ENCODE data around the gene FREM2. TPM values are rescaled to one million over a fixed set of nuclear protein-coding genes. Genes with fewer than 3 reads are reported as not detected.

FREM2 gene
- total and polyA plus RNA-seq, 2 of the 4 experiments (the other 2 are of a cell fraction) = not detected

DNA sequence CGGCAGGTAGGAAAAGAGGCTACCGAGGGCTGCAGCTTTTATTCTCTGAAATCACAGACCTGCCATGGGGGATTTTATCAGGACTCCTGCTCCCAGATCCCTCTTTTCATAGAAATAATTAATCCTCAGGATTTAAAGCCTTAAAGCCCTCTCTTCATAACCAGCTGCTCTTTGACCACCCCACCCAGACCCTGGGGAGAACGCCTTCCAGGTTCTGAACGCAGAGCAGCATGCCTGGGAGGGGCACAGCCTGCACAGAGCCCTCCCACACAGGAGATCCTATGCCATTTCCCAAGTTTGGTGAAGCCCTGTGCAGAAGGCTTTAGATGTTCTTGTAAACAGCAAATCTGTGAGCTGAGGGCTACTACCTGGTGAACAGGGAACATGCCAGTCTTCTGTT lies 212.7 kb downstream of the FREM2 start:
- intact Hi-C loops (cut with micrococcal nuclease) (no loop called here), in situ Hi-C loops (cut with MboI; ENCODE audit: low sequenced_read_pairs) (no loop called here), dilution Hi-C loops (cut with HindIII; ENCODE audit: low sequenced_read_pairs, unreplicated experiment) (no loop called here)
- no peaks in the 10 kb centered on the region for H4K20me1 ChIP-seq (ENCODE audit: insufficient read depth, low read length)
- no peaks in the 10 kb centered on the region for H3K36me3 ChIP-seq (ENCODE audit: control insufficient read depth, insufficient read depth, low read length)
- no peak overlapping the region for H3K14ac ChIP-seq (replicated peaks; ENCODE audit: low read depth, low read length)
- H3K4me1 ChIP-seq (ENCODE audit: control insufficient read depth, insufficient read depth, low read length) = no peaks in the 10 kb centered on the region
- no peak overlapping the region for H4K5ac ChIP-seq (ENCODE audit: low read depth, low read length)
- H3K18ac ChIP-seq (ENCODE audit: low read depth, low read length) = no peak overlapping the region
- no peak overlapping the region for H2BK5ac ChIP-seq (ENCODE audit: low read depth, low read length, poor library complexity, severe bottlenecking)
- no peak overlapping the region for H3K56ac ChIP-seq (ENCODE audit: extremely low read depth, insufficient read depth, low read length)
- no peak overlapping the region for H3K4me2 ChIP-seq (ENCODE audit: low read depth, low read length)
- no peak overlapping the region for H2BK20ac ChIP-seq (ENCODE audit: low read depth, low read length)
- no peak overlapping the region for H4K91ac ChIP-seq (ENCODE audit: insufficient read depth, low read depth, low read length)
- no peaks in the 10 kb centered on the region for H3K79me1 ChIP-seq (ENCODE audit: low read depth in 1 of 2, low read length in 2 of 2)
- H3K4ac ChIP-seq (ENCODE audit: low read depth, low read length) = no peak overlapping the region
- no peak overlapping the region for H3K27ac ChIP-seq (ENCODE audit: insufficient read depth, low read length)
- no peaks in the 10 kb centered on the region for H3K9me1 ChIP-seq (ENCODE audit: insufficient read depth, low read length)
- H2AFZ ChIP-seq (replicated peaks; ENCODE audit: low read length, poor library complexity) = no peak overlapping the region
- no peak overlapping the region for H3K4me3 ChIP-seq (ENCODE audit: insufficient read depth, low read depth, low read length)
- no peak overlapping the region for H3K9ac ChIP-seq (ENCODE audit: low read depth, low read length)
- no peak overlapping the region for H2BK15ac ChIP-seq (ENCODE audit: low read depth, low read length)
- DNase-seq (no peak), ATAC-seq (ENCODE audit: low read depth) (no peak)
- POLR2A ChIA-PET (ENCODE audit: unreplicated experiment) = no interaction called here
- TF ChIP-seq NFE2L2 (IDR thresholded peaks at IDR 0.05; ENCODE audit: low read depth, low read length) (no peak), MXI1 (IDR thresholded peaks at IDR 0.05; ENCODE audit: borderline replicate concordance, low read depth, low read length) (no peak), FOS (IDR thresholded peaks at IDR 0.05; ENCODE audit: low read depth, low read length) (no peak), CHD1 (IDR thresholded peaks at IDR 0.05; ENCODE audit: low read depth, low read length) (no peak), RFX5 (IDR thresholded peaks at IDR 0.05; ENCODE audit: low read depth, low read length) (no peak), MAZ (IDR thresholded peaks at IDR 0.05; ENCODE audit: borderline replicate concordance, low read depth, low read length) (no peak), POLR2A (IDR thresholded peaks at IDR 0.05; ENCODE audit: low read depth, low read length) (no peak), CEBPB (IDR thresholded peaks at IDR 0.05; ENCODE audit: low read depth, low read length) (no peak), RAD21 (IDR thresholded peaks at IDR 0.05; ENCODE audit: low read length) (no peak), MAFK (IDR thresholded peaks at IDR 0.05; ENCODE audit: low read depth, low read length) (no peak), BHLHE40 (IDR thresholded peaks at IDR 0.05; ENCODE audit: low read depth, low read length) (no peak)
- TF ChIP-seq, protein P1, sequence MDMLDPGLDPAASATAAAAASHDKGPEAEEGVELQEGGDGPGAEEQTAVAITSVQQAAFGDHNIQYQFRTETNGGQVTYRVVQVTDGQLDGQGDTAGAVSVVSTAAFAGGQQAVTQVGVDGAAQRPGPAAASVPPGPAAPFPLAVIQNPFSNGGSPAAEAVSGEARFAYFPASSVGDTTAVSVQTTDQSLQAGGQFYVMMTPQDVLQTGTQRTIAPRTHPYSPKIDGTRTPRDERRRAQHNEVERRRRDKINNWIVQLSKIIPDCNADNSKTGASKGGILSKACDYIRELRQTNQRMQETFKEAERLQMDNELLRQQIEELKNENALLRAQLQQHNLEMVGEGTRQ (IDR thresholded peaks at IDR 0.05; ENCODE audit: low read depth, low read length) = no peak
- TF ChIP-seq, protein P2, sequence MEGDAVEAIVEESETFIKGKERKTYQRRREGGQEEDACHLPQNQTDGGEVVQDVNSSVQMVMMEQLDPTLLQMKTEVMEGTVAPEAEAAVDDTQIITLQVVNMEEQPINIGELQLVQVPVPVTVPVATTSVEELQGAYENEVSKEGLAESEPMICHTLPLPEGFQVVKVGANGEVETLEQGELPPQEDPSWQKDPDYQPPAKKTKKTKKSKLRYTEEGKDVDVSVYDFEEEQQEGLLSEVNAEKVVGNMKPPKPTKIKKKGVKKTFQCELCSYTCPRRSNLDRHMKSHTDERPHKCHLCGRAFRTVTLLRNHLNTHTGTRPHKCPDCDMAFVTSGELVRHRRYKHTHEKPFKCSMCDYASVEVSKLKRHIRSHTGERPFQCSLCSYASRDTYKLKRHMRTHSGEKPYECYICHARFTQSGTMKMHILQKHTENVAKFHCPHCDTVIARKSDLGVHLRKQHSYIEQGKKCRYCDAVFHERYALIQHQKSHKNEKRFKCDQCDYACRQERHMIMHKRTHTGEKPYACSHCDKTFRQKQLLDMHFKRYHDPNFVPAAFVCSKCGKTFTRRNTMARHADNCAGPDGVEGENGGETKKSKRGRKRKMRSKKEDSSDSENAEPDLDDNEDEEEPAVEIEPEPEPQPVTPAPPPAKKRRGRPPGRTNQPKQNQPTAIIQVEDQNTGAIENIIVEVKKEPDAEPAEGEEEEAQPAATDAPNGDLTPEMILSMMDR (conservative IDR thresholded peaks at IDR 0.05; ENCODE audit: low read depth, low read length) = no peak
- TF ChIP-seq, protein P3, sequence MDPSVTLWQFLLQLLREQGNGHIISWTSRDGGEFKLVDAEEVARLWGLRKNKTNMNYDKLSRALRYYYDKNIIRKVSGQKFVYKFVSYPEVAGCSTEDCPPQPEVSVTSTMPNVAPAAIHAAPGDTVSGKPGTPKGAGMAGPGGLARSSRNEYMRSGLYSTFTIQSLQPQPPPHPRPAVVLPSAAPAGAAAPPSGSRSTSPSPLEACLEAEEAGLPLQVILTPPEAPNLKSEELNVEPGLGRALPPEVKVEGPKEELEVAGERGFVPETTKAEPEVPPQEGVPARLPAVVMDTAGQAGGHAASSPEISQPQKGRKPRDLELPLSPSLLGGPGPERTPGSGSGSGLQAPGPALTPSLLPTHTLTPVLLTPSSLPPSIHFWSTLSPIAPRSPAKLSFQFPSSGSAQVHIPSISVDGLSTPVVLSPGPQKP (IDR thresholded peaks at IDR 0.05; ENCODE audit: borderline replicate concordance, low read depth, low read length) = no peak
- H3K27me3 ChIP-seq (ENCODE audit: control insufficient read depth, insufficient read depth, low read length) = no peaks in the 10 kb centered on the region
- BruUV-seq (replicated peaks) = no TSS peak
- no peaks in the 10 kb centered on the region for H3K9me3 ChIP-seq (ENCODE audit: control insufficient read depth, insufficient read depth, low read length)
- no peak overlapping the region for H2BK120ac ChIP-seq (ENCODE audit: low read depth, low read length)
- H4K8ac ChIP-seq (ENCODE audit: low read depth in 2 of 2, low read length in 2 of 2) = no peak overlapping the region
- H2AK5ac ChIP-seq (ENCODE audit: low read depth, low read length) = no peak overlapping the region
- H3K23ac ChIP-seq (ENCODE audit: low read depth, low read length) = no peak overlapping the region
- H2AK9ac ChIP-seq (replicated peaks; ENCODE audit: low read depth, low read length, poor library complexity) = no peak overlapping the region
- no CpG with 5 or more reads among the region's 4 CpGs for WGBS, 2 experiments (ENCODE audit: extremely low coverage in 2 of 2, insufficient read length in 1 of 2)
- CTCF ChIA-PET = interaction anchor here (0.6 kb wide), 1 partner anchor 34 kb away, joined by 3 read pairs; no protein-coding TSS in a partner anchor

Measured in IMR-90 (cell line).